ENCODE results near the gene GON4L.
"Not testable (repeated sequence)": the region's sequence is repeated elsewhere in the genome, so short reads cannot be mapped to it uniquely, and the experiment has no call there.

The GON4L gene

GRCh38 chr1:155856975-155857930, at the start of gene GON4L:
TSS of gene GON4L (minus strand) at chr1:155857214. CDS start at chr1:155853780, 3,434 bp downstream.
- peak; percentile 87 for FAIRE-seq

GRCh38 chr1:155904261-155904660, 47.2 kb upstream of the GON4L start:
- DNase-seq (ENCODE audit: low spot score) (no peak), FAIRE-seq (no peak)

More at GRCh38 chr1:155856975-155857930, at the start of gene GON4L:
- peak; percentile 95 for DNase-seq (ENCODE audit: low spot score)

- DNase-seq (ENCODE audit: low spot score): no peak
- no peak for FAIRE-seq
Measured at GRCh38 chr1:155900161-155900560, 43.1 kb upstream of the GON4L start.

- DNase-seq (ENCODE audit: low spot score) (no peak), FAIRE-seq (no peak)
Measured at GRCh38 chr1:155899683-155900082, 42.7 kb upstream of the GON4L start.

- FAIRE-seq (no peak), DNase-seq (ENCODE audit: low spot score) (no peak)
Measured at GRCh38 chr1:155898888-155899287, 41.9 kb upstream of the GON4L start.

GRCh38 chr1:155897746-155898145, 40.7 kb upstream of the GON4L start:
- DNase-seq (ENCODE audit: low spot score): no peak
- FAIRE-seq: no peak

GRCh38 chr1:155896476-155896875, 39.5 kb upstream of the GON4L start:
- FAIRE-seq: not testable (repeated sequence)

GRCh38 chr1:155895617-155896016, 38.6 kb upstream of the GON4L start:
- not testable (repeated sequence) for FAIRE-seq; DNase-seq (ENCODE audit: low spot score)

More at GRCh38 chr1:155896476-155896875, 39.5 kb upstream of the GON4L start:
- DNase-seq (ENCODE audit: low spot score): not testable (repeated sequence)

GRCh38 chr1:155893389-155894142, 36.6 kb upstream of the GON4L start:
- DNase-seq (ENCODE audit: low spot score) (peak; percentile 77), FAIRE-seq (no peak)

- peak; percentile 32 for DNase-seq (ENCODE audit: low spot score)
- FAIRE-seq: no peak
Measured at GRCh38 chr1:155892796-155893195, 35.8 kb upstream of the GON4L start.

GRCh38 chr1:155890251-155890650, 33.2 kb upstream of the GON4L start:
- no peak for DNase-seq (ENCODE audit: low spot score)
- no peak for FAIRE-seq

- DNase-seq (ENCODE audit: low spot score) (no peak), FAIRE-seq (no peak)
Measured at GRCh38 chr1:155889566-155889965, 32.6 kb upstream of the GON4L start.

GRCh38 chr1:155888481-155888880, 31.5 kb upstream of the GON4L start:
- DNase-seq (ENCODE audit: low spot score) (no peak), FAIRE-seq (no peak)

GRCh38 chr1:155884982-155885381, 28.0 kb upstream of the GON4L start:
- no peak for FAIRE-seq

GRCh38 chr1:155884031-155884960, 27.3 kb upstream of the GON4L start:
- no peak for FAIRE-seq
- DNase-seq (ENCODE audit: low spot score): no peak

More at GRCh38 chr1:155884982-155885381, 28.0 kb upstream of the GON4L start:
- DNase-seq (ENCODE audit: low spot score): no peak

GRCh38 chr1:155882766-155883165, 25.8 kb upstream of the GON4L start:
- FAIRE-seq (no peak), DNase-seq (ENCODE audit: low spot score) (no peak)

- no peak for FAIRE-seq
- no peak for DNase-seq (ENCODE audit: low spot score)
Measured at GRCh38 chr1:155882235-155882634, 25.2 kb upstream of the GON4L start.

GRCh38 chr1:155880950-155881349, 23.9 kb upstream of the GON4L start:
- no peak for FAIRE-seq
- DNase-seq (ENCODE audit: low spot score): no peak

GRCh38 chr1:155880251-155880650, 23.2 kb upstream of the GON4L start:
- FAIRE-seq: no peak
- DNase-seq (ENCODE audit: low spot score): no peak

- DNase-seq (ENCODE audit: low spot score): no peak
- FAIRE-seq: no peak
Measured at GRCh38 chr1:155877945-155878344, 20.9 kb upstream of the GON4L start.

GRCh38 chr1:155873860-155874259, 16.8 kb upstream of the GON4L start:
- DNase-seq (ENCODE audit: low spot score) (peak; percentile 17), FAIRE-seq (no peak)
